ENCODE results near the gene KIF9.
A peak's percentile ranks its signal among the peaks of the same experiment; 100 is the strongest.
"Not testable (repeated sequence)": the region's sequence is repeated elsewhere in the genome, so short reads cannot be mapped to it uniquely, and the experiment has no call there.

Gene KIF9, protein sequence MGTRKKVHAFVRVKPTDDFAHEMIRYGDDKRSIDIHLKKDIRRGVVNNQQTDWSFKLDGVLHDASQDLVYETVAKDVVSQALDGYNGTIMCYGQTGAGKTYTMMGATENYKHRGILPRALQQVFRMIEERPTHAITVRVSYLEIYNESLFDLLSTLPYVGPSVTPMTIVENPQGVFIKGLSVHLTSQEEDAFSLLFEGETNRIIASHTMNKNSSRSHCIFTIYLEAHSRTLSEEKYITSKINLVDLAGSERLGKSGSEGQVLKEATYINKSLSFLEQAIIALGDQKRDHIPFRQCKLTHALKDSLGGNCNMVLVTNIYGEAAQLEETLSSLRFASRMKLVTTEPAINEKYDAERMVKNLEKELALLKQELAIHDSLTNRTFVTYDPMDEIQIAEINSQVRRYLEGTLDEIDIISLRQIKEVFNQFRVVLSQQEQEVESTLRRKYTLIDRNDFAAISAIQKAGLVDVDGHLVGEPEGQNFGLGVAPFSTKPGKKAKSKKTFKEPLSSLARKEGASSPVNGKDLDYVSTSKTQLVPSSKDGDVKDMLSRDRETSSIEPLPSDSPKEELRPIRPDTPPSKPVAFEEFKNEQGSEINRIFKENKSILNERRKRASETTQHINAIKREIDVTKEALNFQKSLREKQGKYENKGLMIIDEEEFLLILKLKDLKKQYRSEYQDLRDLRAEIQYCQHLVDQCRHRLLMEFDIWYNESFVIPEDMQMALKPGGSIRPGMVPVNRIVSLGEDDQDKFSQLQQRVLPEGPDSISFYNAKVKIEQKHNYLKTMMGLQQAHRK

DNA sequence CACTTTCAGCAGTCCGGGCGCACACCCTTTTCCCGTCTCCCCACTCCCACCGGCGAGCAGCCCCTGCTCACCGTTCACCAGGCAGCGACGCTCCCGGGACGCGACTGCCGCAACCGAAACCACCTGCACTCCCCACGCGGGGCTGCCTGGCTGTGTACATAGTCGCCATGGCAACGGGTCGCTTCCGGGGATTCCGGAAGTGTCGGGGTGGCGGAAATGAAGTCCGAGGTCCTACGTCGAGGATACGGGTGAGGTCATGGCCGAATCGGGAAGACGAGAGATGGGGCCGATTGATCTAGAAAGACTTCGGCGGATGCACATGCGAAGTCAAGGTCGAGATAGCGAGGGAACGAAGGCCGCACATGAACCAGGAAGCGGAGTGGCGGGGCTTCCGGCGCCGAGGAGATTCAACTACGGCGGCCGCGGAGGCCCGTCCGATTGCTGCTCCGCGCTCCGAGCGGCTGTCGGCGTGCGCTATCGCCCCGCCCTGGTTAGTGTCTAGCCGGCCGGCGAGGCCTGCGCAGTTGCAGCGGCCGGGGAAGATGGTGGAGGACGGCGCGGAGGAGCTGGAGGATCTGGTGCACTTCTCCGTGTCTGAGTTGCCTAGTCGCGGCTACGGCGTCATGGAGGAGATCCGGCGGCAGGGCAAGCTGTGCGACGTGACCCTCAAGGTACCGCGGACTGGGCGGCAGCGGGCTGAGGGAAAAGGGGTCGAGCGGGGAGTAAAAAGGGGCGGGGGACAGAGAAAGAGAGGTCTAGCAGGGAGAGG lies at the start of gene KIF9, which contains the start of gene KLHL18:
TSS of gene KIF9 (minus strand) at position 376 of the 769 bp plus-strand sequence. CDS start 5,425 bp downstream, outside the sequence.
TSS of gene KLHL18 (plus strand) at position 521 of the 769 bp plus-strand sequence. CDS start at position 543, 22 bp downstream.
- H3K4me3 ChIP-seq (ENCODE audit: low read depth, low read length), result peak within 1 kb of the TSS; percentile 63
- TF ChIP-seq, protein P1, sequence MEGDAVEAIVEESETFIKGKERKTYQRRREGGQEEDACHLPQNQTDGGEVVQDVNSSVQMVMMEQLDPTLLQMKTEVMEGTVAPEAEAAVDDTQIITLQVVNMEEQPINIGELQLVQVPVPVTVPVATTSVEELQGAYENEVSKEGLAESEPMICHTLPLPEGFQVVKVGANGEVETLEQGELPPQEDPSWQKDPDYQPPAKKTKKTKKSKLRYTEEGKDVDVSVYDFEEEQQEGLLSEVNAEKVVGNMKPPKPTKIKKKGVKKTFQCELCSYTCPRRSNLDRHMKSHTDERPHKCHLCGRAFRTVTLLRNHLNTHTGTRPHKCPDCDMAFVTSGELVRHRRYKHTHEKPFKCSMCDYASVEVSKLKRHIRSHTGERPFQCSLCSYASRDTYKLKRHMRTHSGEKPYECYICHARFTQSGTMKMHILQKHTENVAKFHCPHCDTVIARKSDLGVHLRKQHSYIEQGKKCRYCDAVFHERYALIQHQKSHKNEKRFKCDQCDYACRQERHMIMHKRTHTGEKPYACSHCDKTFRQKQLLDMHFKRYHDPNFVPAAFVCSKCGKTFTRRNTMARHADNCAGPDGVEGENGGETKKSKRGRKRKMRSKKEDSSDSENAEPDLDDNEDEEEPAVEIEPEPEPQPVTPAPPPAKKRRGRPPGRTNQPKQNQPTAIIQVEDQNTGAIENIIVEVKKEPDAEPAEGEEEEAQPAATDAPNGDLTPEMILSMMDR (IDR thresholded peaks at IDR 0.05; ENCODE audit: insufficient read depth, low read depth, low read length, missing control alignments), result no peak
- peak; percentile 98 for DNase-seq (ENCODE audit: low read depth)

DNA sequence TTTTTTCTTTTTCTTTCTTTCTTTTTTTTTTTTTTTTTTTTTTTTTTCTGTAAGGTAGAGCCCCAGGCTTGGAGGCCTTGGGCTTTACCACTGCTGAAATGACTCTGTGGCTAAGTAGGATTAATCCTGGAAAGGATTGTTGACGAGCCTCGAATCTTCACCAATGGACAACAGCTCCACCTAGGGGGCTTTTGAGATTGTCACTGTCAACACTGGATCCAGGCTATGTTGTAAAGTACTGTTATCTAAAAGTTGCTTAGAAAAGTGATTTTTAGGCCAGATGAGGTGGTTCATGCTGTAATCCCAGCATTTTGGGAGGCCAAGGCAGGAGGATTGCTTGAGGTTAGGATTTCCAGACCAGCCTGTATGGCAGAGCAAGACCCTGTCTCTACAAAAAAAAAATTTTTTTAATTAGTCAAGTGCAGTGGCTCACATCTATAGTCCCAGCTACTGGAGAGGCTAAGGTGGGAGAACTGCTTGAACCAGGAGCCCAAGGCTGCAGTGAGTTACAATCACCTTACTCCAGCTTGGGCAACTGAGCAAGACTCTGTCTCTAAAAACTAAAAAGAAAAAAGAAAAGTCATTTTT lies 41.8 kb upstream of the KIF9 start:
- DNase-seq (ENCODE audit: low read depth), result peak; percentile 69
- no peak overlapping the region for H3K4me3 ChIP-seq (ENCODE audit: low read depth, low read length)
- TF ChIP-seq, protein P1 (IDR thresholded peaks at IDR 0.05; ENCODE audit: insufficient read depth, low read depth, low read length, missing control alignments), result peak; percentile 77

DNA sequence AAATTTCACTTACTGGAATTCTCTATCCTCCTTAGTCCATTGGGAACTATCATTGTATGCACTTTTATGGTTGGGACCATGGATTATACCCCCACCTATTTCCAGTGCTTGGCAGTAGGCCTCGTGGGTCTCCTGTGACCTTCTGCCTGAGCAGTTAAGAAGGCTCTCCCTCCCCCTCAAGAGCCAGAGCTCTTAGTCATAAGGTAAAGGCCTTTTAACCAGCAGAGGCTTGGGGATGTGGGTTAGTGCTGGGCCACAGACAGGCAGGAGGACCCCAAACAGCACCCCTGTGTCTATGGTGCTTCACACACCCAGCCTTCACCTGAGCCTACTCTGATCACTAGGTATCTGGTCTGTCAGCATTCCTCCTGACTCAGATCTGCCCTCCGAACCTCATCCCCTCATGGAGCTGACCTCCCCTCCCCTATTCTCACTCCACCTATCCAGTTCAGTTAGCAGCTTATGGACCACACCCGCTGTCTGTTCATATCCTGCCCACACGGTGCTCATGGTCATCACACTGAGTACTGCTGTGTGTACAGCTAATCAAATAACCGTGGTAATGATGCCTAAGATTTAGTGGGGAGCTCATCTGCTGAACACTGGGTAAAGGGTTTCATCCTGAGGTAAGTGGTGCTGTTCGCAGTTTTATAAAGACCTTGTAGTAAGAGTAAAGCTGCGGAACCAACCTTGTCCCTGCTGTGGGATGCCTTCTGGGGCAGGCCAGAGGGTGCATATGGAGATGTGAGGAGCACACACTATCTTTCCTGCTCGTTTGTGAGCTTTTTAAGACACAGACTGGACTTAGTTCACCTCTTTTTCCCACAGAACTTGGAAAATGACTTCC lies 41.1 kb upstream of the KIF9 start:
- TF ChIP-seq, protein P1 (IDR thresholded peaks at IDR 0.05; ENCODE audit: insufficient read depth, low read depth, low read length, missing control alignments), result no peak
- DNase-seq (ENCODE audit: low read depth), result no peak
- H3K4me3 ChIP-seq (ENCODE audit: low read depth, low read length), result no peak overlapping the region

DNA sequence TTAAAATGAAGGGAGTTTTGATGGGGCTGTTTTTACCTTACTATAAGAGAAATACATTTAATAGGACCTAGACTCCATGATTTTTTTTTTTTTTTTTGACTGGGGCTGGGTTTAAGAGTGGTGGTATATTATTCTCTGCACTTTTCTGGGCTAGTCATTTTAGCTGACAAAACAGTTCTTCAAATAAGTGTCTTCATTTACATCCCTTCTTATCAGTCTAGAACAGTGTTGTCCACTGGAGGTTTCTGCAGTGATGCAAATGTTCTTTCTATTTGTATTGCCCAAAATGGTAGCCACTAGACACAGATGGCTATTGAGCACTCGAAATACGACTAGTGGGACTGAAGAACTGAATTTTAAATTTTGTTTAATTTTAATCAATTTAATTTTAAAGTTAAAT lies 37.4 kb upstream of the KIF9 start:
- no peak overlapping the region for H3K4me3 ChIP-seq (ENCODE audit: low read depth, low read length)
- TF ChIP-seq, protein P1 (IDR thresholded peaks at IDR 0.05; ENCODE audit: insufficient read depth, low read depth, low read length, missing control alignments), result no peak
- no peak for DNase-seq (ENCODE audit: low read depth)

DNA sequence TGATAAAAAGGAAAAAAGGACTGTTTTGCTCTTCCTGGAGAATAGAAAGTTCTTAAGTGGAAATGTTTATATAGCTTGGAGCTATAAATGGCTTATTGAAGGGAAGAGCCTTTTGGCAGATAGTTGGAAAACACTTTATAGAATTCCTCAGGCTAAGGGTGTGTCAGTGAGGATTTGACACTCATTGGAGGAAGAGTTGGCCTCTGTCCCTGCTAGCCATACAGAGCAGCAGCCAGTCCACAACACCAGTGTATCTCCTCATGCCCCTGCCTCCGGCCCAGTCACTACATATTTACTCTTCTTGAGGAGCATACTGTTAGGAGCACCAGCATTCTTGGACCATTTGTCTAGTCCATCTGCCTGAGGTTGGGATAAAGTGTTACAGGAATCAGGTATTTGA lies 36.3 kb upstream of the KIF9 start:
- DNase-seq (ENCODE audit: low read depth), result no peak
- no peak overlapping the region for H3K4me3 ChIP-seq (ENCODE audit: low read depth, low read length)
- TF ChIP-seq, protein P1 (IDR thresholded peaks at IDR 0.05; ENCODE audit: insufficient read depth, low read depth, low read length, missing control alignments), result no peak

DNA sequence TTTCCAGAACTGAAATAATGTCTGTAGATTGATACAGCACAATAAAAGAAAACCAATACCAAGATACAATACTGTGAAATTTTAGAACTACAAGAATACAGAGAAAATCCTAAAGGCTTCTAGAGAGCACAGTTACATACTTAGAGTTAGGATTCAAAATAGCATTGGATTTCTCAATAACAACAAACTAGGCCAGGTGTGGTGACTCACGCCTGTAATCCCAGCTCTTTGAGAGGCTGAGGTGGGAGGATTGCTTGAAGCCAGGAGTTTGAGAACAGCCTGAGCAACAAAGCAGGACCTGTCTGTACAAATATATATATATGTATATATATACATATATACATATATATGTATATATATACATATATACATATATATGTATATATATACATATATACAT lies 33.6 kb upstream of the KIF9 start:
- DNase-seq (ENCODE audit: low read depth); H3K4me3 ChIP-seq (ENCODE audit: low read depth, low read length): not testable (repeated sequence)

Data from GM12865 (cell line).